HepG2 (cell line): ENCODE measurements around the gene MATR3. TPM values are rescaled to one million over a fixed set of nuclear protein-coding genes. Genes with fewer than 3 reads are reported as not detected.

Experiments used
- CENPX ChIP-seq: sonication (generic); formaldehyde crosslinking; IDR thresholded peaks from 2 replicates; pipeline ENCODE4 v1.9.0; 2021; ENCODE audit warnings: mild to moderate bottlenecking, missing genetic modification reagents, moderate library complexity
- CREB3 ChIP-seq: sonication (generic); formaldehyde crosslinking; IDR thresholded peaks from 2 replicates; pipeline ENCODE4 v1.5.0; 2020; ENCODE audit warnings: missing genetic modification reagents
- HBP1 ChIP-seq: IDR thresholded peaks from 2 replicates; pipeline ENCODE4 v1.6.1; 2016; ENCODE audit warnings: low read depth, control low read depth
- KDM5B ChIP-seq: sonication (generic); formaldehyde crosslinking; IDR thresholded peaks from 2 replicates; pipeline ENCODE4 v1.4.0; 2020; ENCODE audit warnings: missing genetic modification reagents, mild to moderate bottlenecking, borderline replicate concordance
- KLF9 ChIP-seq: IDR thresholded peaks from 2 replicates; pipeline ENCODE4 v1.6.1; 2016; ENCODE audit warnings: low read depth
- MIER3 ChIP-seq: IDR thresholded peaks from 2 replicates; pipeline ENCODE4 v1.6.1; 2016; ENCODE audit warnings: missing compliant biosample characterization, borderline replicate concordance
- MTF1 ChIP-seq: sonication (generic); formaldehyde crosslinking; IDR thresholded peaks from 2 replicates; pipeline ENCODE4 v1.5.0; 2020; ENCODE audit warnings: missing genetic modification reagents
- RARA ChIP-seq: IDR thresholded peaks from 2 replicates; pipeline ENCODE4 v1.6.1; 2016; ENCODE audit warnings: missing genetic modification reagents, missing compliant biosample characterization
- SMARCE1 ChIP-seq: fragments of 450-650 bp; IDR thresholded peaks from 2 replicates; pipeline ENCODE4 v1.6.1; 2017; ENCODE audit warnings: borderline replicate concordance
- SOX13 ChIP-seq, 3 experiments: fragments of 450-650 bp in 1 of 3; sonication (generic) in 1 of 3; formaldehyde crosslinking in 1 of 3; IDR thresholded peaks in 2 of 3; conservative IDR thresholded peaks in 1 of 3; 2 replicates each; pipeline versions ENCODE4 v1.5.0 to v1.6.1; 2016 to 2020; ENCODE audit warnings: antibody characterized with exemption in 1 of 3, mild to moderate bottlenecking in 1 of 3, missing compliant biosample characterization in 1 of 3, missing genetic modification reagents in 1 of 3, moderate library complexity in 1 of 3
- SOX6 ChIP-seq, 2 experiments: fragments of 450-650 bp in 1 of 2; sonication (generic) in 1 of 2; formaldehyde crosslinking in 1 of 2; IDR thresholded peaks; 2 replicates each; pipeline versions ENCODE4 v1.4.0 to v1.6.1; 2017 to 2020; ENCODE audit warnings: antibody characterized with exemption in 1 of 2, mild to moderate bottlenecking in 1 of 2, missing genetic modification reagents in 1 of 2
- SSRP1 ChIP-seq: IDR thresholded peaks from 2 replicates; pipeline ENCODE4 v1.6.1; 2016; ENCODE audit warnings: control low read depth
- ZBTB1 ChIP-seq: sonication (generic); formaldehyde crosslinking; IDR thresholded peaks from 2 replicates; pipeline ENCODE4 v1.4.0; 2020; ENCODE audit warnings: missing genetic modification reagents, borderline replicate concordance
- ZBTB38 ChIP-seq: sonication (generic); formaldehyde crosslinking; IDR thresholded peaks from 2 replicates; pipeline ENCODE4 v1.5.1; 2020; ENCODE audit warnings: mild to moderate bottlenecking, missing genetic modification reagents
- ZFP90 ChIP-seq: sonication (generic); formaldehyde crosslinking; IDR thresholded peaks from 2 replicates; pipeline ENCODE4 v1.8.0; 2022; ENCODE audit warnings: missing genetic modification reagents, mild to moderate bottlenecking, inconsistent platforms, borderline replicate concordance
- ZNF225 ChIP-seq: sonication (generic); formaldehyde crosslinking; IDR thresholded peaks from 2 replicates; pipeline ENCODE4 v1.4.0; 2020; ENCODE audit warnings: mild to moderate bottlenecking, missing genetic modification reagents
- ZNF296 ChIP-seq: sonication (generic); formaldehyde crosslinking; conservative IDR thresholded peaks from 2 replicates; pipeline ENCODE4 v1.5.0; 2020; ENCODE audit warnings: mild to moderate bottlenecking, missing genetic modification reagents
- ZNF460 ChIP-seq: sonication (generic); formaldehyde crosslinking; IDR thresholded peaks from 2 replicates; pipeline ENCODE4 v1.5.1; 2020; ENCODE audit warnings: missing genetic modification reagents, mild to moderate bottlenecking, borderline replicate concordance
- ZNF563 ChIP-seq: sonication (generic); formaldehyde crosslinking; IDR thresholded peaks from 2 replicates; pipeline ENCODE4 v1.8.0; 2022; ENCODE audit warnings: mild to moderate bottlenecking, moderate library complexity, missing genetic modification reagents
- ZNF660 ChIP-seq: sonication (generic); formaldehyde crosslinking; IDR thresholded peaks from 2 replicates; pipeline ENCODE4 v1.5.1; 2020; ENCODE audit warnings: mild to moderate bottlenecking, low read depth, missing genetic modification reagents, borderline replicate concordance
- ZNF691 ChIP-seq: sonication (generic); formaldehyde crosslinking; IDR thresholded peaks from 2 replicates; pipeline ENCODE4 v1.4.0; 2020; ENCODE audit warnings: missing genetic modification reagents, low read depth, mild to moderate bottlenecking, borderline replicate concordance
- ZNF839 ChIP-seq: sonication (generic); formaldehyde crosslinking; IDR thresholded peaks from 2 replicates; pipeline ENCODE4 v1.4.0; 2020; ENCODE audit warnings: missing genetic modification reagents, mild to moderate bottlenecking, borderline replicate concordance
- polyA plus RNA-seq, 8 experiments: library from polyadenylated mRNA; depleted of rRNA in 3 of 8; stranded (reverse) in 7 of 8; unstranded in 1 of 8; fragments of >200 nt; fragmentation: Illumina TruSeq in 4 of 8; extraction: Trizol in 4 of 8; gene quantifications; 2 replicates each; pipeline versions ENCODE4 v1.2.1 to v1.2.3, GENCODE V29; 2011 to 2016; ENCODE audit warnings: low read depth in 4 of 8, missing spikeins in 1 of 8, mixed read lengths in 1 of 8; ENCODE audit not compliant: insufficient read depth in 1 of 8
- total RNA-seq, 5 experiments: library from RNA; depleted of rRNA; stranded (reverse); fragments of >200 nt; fragmentation: Illumina TruSeq; extraction: Trizol; gene quantifications; 2 replicates each; pipeline ENCODE4 v1.2.3, GENCODE V29; 2016; ENCODE audit warnings: low read depth in 1 of 5

MATR3 gene
- total and polyA plus RNA-seq, 2 of the 13 experiments (the other 11 are each of a cell fraction or from before 2014, with no cell fraction given) = 94.2 to 341 TPM

GRCh38 chr5:139273572-139274289 is 19.8 kb upstream of the MATR3 start (continued):
- TF ChIP-seq HBP1 (CRISPR knock-in tag) (peak; percentile 45), KLF9 (CRISPR knock-in tag) (no peak; the same call in 1 of the 2 replicates), ZNF296 (CRISPR knock-in tag) (no peak), ZNF563 (CRISPR knock-in tag) (0 out of 2 replicates have a peak, but pooled peaks have one; percentile 13), KDM5B (peak; percentile 5; the same call in 1 of the 2 replicates), SOX13 (IDR thresholded peaks at IDR 0.05) (no peak; the same call in 1 of the 2 replicates), SOX13 (CRISPR knock-in tag; conservative IDR thresholded peaks at IDR 0.05 in 1 of 2, IDR thresholded peaks at IDR 0.05 in 1 of 2) (peak in 1 of 2 experiments; percentile 23; a peak in 1 of 4 replicates), MIER3 (CRISPR knock-in tag) (no peak), ZNF460 (CRISPR knock-in tag) (no peak), ZNF839 (CRISPR knock-in tag) (0 out of 2 replicates have a peak, but pooled peaks have one; percentile 23), ZBTB38 (CRISPR knock-in tag) (no peak), MTF1 (CRISPR knock-in tag) (no peak), ZNF691 (CRISPR knock-in tag) (0 out of 2 replicates have a peak, but pooled peaks have one; percentile 15), CREB3 (CRISPR knock-in tag) (no peak), ZFP90 (CRISPR knock-in tag) (no peak), ZBTB1 (CRISPR knock-in tag) (no peak), SSRP1 (CRISPR knock-in tag) (no peak), SOX6 (IDR thresholded peaks at IDR 0.05) (no peak), SOX6 (CRISPR knock-in tag; IDR thresholded peaks at IDR 0.05) (peak; percentile 9), ZNF660 (CRISPR knock-in tag) (no peak), ZNF225 (CRISPR knock-in tag) (no peak; the same call in 1 of the 2 replicates), CENPX (CRISPR knock-in tag) (no peak), SMARCE1 (no peak), RARA (peak; percentile 44; the same call in 1 of the 2 replicates)
